Germinal center (tissue), 1 donor: ENCODE results near the gene CD247.
A peak's percentile ranks its signal among the peaks of the same experiment; 100 is the strongest.

Source experiments
- DNase-seq: peaks from one replicate; pipeline ENCODE4 v3.0.0; 2012; ENCODE audit warnings: mixed read lengths, low spot score

CD247 gene

DNA sequence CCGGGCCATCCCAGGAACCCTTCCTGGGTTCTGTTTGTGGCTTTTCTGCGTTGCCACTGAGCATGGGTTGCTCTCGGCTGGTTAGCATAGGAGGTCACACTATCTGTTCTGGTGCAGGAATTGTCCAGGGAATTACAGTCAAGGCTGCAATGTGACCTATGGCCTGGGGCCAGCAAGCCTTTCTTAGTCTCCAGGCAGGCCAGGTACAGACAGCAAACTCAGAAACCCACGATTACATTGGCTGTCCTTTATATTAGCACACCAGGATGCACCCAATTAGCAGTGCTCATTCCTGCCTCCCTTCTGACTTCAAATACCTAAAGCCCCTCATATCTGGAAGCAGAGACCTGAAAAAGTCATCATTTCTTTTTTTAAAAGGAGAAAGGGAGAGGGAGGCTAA, 55.2 kb downstream of the CD247 start:
- DNase-seq, result no peak

DNA sequence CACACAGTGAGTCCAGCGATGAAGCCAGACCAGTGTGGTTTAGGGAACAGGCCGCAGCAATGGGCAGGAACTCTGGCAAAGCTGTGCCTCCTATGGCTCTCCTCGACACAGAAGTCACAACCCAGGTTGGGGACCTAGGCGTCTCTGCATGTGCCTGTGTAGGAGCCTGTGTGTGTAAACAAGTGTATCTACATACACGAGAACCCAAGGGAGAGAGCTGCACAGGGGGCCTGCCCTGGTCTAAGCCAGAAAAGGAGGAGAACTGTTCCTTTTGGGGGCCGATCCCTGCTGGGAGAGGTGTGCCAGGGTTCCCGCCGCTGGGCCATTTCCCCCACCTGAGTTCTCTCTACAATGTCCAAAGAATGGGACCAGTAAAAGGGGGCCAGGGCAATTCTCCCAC, 56.0 kb downstream of the CD247 start:
- no peak for DNase-seq

DNA sequence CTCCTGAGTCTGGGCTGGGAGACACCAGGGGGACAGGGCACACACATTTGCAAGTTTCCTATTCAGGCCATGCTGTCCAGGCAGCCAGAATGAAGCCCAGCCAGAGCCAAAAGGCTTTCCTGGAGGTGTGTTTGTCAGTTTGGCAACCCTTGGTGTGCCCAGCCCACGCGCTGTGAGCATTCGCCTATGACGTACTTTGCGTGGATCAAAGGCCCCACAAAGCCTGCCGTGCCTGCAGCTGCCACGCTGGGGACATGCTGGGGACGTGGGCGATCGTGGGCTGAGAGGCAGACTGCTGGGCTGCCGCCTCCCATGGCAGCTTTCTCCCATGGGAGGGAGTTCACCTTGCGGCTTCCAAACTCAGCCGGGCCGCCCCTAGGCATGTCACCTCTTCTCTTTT, 57.5 kb downstream of the CD247 start:
- no peak for DNase-seq

DNA sequence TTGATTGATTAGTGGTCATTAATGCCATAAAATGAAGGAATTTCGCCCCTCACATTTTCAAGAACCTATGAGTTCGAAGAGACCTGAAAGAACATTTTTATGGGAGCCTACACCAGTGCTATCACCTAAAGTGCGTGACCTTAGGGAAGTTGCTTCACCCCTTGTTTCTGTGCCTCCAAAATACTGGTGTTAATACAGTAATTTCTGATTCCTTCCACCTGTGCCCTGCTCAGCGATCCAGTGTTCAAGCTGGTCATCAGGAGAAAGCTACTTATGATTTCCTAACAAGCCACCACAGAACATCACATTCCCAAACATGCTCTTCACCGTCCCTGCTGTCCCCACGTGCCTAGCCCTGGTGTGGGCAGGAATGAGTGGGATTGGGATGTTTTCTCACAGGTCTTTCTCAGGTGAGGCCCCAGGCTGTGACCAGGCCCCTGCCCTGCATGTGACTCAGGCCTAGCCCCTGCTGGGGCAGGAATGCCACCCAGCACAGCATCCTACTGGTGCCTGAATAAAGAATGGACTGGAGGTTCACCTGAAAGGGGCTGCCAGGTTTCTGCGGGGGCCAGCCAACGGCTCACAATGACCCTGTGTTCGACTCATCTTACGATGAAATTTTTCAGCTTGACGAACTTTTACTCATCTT, 60.3 kb downstream of the CD247 start:
- no peak for DNase-seq

DNA sequence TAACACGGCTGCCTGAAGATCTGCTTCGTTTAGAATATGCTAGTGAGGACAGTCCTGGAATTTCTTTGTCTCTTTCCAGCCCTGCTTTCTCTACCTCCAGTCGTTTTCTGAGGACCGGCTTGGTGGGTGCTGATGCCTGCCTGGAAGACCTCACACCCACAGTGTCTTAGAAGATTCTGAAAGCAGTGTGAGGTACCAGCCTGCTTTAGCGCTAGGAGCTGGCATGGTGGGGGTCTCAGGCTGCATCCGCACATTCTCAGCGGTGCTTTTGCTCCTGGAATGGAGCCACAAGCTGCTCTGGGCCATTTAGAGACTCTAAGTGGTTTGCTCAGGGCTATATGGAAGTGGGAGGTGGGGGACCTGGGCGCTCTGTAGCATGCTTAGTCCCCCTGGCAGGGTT, 61.4 kb downstream of the CD247 start:
- DNase-seq, result no peak

DNA sequence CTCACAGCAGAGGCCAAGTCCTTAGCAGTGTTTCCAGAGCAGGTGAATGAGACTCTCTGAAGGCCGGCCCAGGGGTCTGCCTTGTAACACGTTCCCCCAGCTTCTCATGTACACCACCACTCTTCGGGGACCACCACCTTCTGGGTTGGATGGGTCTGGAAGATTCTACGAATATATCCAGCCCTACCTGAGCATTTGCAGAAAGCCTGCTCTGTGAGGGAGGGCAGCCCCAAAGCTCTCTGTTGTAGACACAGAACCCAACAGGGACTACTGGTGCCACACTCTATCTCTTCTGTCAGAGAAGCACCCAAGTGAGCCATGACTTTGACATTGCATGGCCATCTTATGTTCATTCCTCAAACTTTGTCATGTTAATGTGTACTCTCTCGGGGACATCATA, 61.8 kb downstream of the CD247 start:
- no peak for DNase-seq

DNA sequence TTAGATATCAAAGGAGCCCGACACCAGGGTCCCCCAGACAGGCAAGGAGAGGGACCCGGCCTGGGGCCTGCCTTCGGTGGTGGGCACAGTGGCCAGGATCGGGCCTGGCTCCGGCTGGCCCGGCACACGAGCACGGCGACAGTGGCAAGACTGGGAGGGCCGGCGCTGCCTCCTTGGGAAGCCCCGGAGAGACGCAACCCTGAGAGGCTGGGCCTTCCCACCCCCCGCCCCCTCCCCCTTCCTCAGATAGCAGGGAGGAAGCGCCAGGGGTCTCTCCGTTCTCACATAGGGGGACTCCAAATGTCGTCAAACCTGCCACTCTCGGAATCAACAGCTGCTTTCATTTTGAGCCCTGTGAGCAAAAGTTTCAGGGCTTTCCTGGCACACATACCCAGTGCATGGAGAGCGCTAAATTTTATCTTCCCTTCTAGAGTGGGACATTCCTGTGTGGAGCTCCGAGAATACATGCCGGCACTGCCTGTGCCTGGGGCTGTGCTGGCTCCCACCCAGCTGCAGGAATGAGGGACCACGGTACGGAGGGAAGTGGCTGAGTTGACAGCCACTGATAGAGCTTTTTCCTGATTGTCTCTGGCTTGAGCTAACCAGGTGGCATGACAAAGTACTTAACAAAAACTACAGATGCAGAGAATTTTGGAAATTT, 62.4 kb downstream of the CD247 start:
- DNase-seq, result peak; percentile 18

DNA sequence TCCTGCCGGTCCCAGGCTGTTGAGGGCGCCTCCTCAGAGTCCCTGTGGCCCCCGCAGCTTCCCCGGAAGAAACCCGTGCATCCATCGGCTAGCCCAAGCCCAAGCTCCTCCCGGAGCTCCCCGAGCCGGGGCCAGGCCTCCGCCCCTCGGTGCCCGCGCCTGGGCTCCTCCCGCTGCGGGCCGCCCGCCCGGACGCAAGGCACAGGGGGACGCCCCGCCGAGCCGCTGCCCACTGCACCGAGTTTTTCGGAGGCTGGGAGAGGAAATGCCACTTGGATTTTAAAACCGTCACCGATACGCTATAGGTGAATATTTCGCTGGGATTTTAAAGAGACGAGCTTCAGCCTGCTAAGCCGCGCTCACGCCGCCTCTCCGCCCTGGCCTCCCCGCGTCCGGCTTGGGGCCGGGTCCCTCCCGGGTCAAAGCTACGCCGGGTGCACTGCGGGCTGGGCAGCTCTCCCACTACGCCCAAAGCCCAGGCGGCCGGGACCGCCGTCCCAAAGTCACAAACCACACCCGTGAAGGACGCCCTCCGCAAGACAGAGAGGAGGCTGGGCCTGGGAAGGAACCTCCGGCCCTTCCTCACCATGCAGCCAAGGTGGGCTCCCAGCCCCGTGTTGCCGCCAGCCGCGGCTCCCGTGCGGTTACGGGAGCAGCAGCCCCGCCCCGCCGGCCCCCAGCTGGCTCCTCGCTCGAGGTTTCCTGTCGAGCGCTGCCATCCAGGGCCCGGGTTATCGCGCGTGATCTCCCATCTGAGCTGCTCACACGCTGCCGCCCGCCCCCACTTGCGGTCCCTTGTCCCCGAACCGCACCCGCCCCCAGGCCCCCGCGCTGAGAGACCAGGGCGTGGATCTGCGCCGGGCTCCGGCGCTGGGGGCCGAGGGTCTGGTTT, 63.2 kb downstream of the CD247 start:
- DNase-seq, result peak; percentile 72

DNA sequence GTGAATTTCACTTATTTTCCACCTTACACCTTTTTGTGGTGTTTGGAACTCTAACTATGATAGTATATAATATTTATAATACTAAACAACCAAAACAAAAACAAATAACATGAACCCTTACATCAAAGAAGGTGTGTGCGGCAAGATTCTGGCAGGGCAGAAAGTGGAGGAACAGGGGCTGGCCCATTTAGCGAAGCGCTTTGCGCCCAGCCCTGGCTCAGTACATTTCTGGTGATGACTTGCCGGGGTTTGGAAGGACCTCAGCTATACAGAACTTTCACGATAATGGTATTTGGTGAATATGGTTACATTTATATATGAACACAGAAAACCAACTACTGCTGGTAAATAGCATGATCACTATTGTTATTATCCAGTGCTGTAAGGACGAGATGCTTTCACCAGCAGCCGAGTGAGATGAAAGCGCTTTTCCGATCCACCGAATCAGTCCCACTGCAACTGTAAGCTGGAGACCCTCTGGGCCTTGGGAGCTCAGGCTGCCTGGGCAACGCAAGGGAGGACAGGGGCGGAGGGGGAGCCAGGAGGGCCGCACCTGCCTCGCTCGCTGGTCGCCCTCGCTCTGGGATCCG, 63.9 kb downstream of the CD247 start:
- DNase-seq, result no peak

DNA sequence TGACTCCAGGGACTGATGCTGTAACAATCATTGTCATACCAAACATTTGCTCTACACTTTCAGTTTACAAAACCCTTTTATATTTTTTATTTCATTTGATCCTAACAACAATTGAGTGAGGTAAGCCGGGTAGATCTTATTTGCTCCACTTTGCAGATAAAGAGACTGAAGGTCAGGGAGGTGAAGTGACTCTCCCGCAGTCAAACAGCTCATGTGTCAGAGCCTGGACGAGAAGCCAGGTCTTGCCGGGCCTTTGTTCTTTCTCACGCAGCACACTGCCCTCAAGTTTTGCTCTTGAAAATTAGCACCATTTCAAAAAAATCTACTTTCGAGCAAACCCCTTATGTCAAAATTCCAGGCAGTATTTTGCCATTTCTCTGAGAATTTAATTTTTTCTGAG, 65.2 kb downstream of the CD247 start:
- no peak for DNase-seq

DNA sequence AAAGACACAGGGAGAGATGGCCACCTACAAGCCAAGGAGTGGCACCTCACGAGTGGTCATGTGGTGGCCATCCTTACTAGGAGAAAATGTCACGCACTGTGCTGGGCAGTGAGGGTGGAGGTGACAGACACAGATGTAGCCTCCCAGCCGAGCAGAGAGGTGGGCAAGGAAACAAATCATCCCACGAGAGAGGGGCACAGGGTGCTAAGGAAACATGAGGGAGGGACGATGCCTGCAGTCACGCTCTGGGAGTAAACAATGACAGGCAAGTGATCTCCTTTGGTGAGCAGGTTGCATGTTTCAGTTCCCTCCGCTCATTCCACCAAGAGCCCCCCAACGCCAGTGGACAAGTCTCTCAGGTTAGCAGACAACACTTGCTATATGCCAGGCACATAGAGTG, 65.8 kb downstream of the CD247 start:
- no peak for DNase-seq

DNA sequence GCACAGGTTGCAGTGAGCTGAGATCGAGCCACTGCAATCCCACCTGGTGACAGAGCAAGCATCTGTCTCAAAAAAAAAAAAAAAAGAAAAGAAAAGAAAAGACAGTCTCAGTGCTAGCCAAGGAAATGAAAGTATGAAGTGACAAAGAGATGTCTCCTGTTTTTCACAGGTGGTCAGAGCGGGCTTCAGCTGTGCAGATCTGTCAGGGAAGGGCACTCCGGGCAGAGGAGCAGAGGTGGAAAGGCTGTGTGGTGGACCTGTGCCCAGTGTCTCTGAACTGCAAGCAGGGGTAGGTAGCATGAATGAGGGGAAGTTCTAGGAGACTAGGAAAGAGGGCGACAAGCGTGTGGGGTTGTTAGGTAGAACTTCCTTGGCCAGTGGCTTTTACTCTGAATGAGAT, 67.5 kb downstream of the CD247 start:
- no peak for DNase-seq

DNA sequence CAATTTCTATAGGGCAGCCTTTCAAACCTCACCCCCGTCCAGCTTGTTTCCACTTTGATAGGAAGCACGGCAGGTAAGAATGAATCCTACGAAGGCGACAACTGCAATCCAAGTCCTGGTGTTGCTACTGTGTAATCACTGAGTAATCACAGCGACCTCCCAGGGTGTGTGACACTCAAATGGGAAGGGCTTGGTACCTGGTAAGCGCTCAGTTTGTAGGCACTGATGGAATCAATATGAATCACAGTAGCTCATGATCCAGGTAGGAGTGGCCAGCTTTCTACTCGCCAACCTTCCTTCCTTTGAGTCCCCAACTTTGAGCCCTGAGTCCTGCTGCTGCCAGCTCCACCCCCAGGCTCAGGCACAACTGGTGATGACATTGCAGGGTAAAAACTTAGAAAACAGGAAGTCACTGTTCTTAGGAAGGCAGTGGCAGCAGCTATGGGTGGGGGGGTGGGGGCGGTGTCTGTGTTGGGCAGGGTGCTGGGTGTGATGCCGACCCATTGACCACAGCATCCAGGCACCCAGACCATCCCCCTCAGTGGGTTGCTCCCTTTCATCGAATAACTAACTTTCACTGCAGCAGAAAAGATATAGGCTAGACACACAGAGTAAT, 70.7 kb downstream of the CD247 start:
- DNase-seq, result peak; percentile 62

DNA sequence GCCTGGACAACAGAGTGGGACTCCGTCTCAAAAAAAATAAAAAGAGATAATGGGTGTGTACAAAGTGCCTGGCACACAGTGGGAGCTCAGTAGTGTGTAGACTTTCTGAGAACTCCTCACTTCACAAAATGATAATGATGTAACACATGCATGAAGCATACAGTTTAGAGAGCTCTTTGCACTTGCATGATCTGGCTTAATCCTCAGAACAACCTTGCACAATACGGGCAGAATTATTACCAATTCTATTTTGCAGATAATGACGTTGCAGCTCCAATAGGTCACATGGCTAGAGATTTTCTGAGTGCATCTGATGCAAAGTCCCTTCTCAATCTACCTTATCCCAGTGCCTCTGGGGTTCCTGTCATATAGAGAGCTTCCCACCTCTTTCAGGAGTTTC, 71.4 kb downstream of the CD247 start:
- DNase-seq, result no peak

DNA sequence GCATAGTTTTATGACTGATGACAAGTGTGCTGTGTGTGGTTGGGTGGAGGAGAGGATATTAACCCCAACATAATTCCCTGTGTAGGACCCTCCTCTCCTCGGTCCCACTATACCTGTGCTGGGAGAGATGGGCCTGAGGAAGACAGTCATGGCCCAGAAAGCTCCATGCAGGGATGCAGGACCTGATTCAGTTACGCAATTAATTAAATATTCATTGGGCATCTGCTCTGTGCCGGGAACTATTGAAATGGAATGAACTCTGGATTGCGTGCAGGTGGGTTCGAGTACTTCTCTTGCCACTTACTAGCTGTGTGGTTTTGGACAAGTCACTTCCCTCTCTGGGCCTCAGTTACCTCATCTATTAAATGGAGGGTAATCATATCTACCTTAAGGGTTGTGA, 74.6 kb downstream of the CD247 start:
- no peak for DNase-seq

DNA sequence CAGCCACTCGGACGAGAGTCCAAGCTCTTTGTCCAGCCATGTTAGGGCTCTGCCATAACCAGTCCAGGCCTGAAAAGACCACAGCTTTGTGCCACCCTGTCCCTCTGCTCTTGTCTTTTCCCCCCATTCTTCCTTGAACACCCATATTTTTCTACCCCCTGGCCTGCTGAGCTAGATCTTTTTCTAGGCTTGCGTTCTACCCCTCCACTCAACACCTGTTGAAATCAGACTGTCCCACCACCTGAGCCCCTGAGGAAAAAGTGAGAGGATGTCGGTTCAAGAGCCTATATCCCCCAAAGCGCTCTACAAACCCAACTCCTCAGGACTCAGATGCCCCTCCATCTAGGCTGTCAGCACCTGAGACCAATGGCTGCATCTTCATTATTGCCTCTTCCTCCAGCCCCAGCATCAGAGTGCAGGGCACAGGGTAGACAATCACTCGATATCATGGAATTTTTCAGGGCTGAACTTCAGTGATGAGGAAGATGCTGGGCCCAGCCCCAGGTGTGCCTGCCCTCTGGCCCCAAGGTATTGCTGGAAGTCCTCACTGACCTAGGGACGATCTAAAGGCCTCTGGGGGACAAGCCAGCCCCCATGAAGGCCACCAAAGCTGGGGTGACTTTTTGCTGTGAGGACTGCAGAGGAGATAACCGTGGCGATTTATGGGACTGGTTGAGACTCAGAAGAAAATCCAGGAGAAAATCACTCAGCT, 75.3 kb downstream of the CD247 start:
- no peak for DNase-seq

DNA sequence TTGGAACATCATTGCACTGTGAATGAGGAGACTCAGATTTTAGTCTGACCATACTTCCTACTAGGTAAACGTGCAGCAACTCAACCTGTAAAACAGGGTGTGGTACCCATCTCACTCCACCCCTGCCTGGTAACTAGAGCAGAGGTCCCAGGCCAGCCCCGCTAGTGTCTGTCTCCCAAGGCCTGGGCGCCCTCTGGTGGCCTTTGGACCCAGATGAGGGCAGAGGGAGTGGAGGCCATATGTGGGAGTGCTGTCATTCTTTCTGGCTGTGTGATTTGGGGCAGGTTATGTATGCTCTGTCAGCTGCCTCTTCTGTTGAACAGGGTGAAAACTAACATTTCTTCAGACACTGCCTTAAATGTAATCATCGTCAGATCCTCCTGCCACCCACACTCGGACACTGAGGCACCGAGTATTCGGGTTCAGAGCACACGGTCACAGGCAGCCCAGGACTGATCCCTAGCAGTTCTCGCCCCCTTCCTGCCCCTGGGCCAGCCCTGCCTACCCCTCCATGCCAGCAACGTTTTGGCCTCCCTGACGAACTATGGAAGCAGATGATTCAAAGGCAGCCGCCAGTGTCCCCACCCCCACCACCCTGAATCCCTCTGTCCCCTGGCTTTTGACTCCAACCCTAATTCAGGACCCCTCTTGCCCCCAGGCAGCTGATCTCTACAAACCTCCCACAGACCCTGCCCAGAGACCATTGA, 76.0 kb downstream of the CD247 start:
- DNase-seq, result peak; percentile 90

DNA sequence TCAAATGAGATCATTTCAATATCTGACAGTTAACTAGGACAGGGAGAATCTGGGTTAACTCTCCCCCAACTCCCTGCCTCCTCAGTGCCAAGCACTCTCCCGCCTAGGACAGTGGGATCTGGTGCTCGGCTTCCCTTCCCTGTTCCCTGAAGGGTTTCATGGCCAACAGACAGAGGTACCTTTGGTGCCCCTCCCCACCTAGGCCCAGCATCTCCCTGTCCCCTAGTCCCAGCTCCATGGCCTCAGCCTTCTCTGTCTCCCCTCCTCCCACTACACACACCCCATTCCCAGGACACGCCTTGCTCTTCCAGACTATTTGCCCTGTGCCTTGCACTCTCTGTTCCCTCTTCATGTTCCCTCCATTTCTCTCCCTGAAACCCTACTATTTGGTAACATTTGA, 77.1 kb downstream of the CD247 start:
- no peak for DNase-seq

DNA sequence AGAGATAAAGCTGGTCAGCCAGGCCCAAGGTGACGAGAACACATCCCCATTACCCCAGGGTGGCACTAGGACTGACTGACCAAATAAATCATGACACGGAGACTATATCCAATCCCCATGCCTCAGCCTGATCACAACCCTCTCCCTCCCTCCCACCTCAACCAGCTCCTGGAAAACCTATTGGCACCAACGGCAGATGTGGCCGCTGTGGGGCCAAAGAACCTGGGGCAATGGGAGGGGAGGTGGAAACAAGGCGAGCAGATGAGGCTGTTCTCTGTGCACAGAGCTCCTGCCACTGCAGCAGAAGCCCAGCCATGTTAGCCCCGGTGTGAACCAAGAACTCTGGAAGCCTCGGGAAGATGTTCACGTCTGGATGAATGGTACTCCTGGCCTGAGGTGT, 77.6 kb downstream of the CD247 start:
- DNase-seq, result no peak

DNA sequence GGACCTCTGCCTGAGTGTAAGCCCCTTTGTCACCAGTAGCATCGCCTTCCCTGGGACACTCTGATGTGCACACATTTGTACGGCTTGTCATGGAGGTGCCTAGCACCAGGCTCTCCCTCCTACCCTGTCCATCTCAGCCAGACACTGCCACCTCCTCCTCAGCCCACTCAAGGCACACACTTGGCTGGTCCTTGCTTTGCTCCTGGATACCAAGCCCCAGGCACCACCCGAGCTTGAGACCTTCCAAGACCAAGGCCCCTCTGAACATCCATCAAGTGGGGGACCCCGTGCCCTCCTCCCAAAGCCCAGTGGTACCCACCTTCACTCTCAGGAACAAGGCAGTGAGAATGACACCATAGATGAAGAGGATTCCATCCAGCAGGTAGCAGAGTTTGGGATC, 78.0 kb downstream of the CD247 start:
- DNase-seq, result no peak
